WTC11 (cell line): ENCODE measurements around the gene HSPB6.

Experiments used
- CTCF ChIP-seq: fragments of 200-600 bp; IDR thresholded peaks from 2 replicates; pipeline ENCODE4 v1.8.0; 2022; ENCODE audit warnings: antibody characterized with exemption
- ETV6 ChIP-seq: sonication (generic); formaldehyde crosslinking; IDR thresholded peaks from 2 replicates; pipeline ENCODE4 v1.8.1; 2022; ENCODE audit warnings: mild to moderate bottlenecking, missing genetic modification reagents
- GABPB1 ChIP-seq: sonication (generic); formaldehyde crosslinking; IDR thresholded peaks from 2 replicates; pipeline ENCODE4 v1.8.1; 2023; ENCODE audit warnings: mild to moderate bottlenecking, missing genetic modification reagents
- JUN ChIP-seq: sonication (generic); formaldehyde crosslinking; IDR thresholded peaks from 2 replicates; pipeline ENCODE4 v1.8.0; 2023; ENCODE audit warnings: mild to moderate bottlenecking, missing genetic modification reagents
- TP53 ChIP-seq: sonication (generic); formaldehyde crosslinking; IDR thresholded peaks from 2 replicates; pipeline ENCODE4 v1.8.1; 2023; ENCODE audit warnings: mild to moderate bottlenecking, missing genetic modification reagents
- ZNF423 ChIP-seq: fragments of 250-450 bp; sonication (Bioruptor Pico); IDR thresholded peaks from 2 replicates; pipeline ENCODE4 v2.1.2; 2022; ENCODE audit warnings: mild to moderate bottlenecking, moderate library complexity
- TF ChIP-seq, protein P1 (sequence below): fragments of 250-450 bp; sonication (Bioruptor Pico); IDR thresholded peaks from 2 replicates; pipeline ENCODE4 v1.9.0; 2021; ENCODE audit warnings: mild to moderate bottlenecking, borderline replicate concordance

DNA sequence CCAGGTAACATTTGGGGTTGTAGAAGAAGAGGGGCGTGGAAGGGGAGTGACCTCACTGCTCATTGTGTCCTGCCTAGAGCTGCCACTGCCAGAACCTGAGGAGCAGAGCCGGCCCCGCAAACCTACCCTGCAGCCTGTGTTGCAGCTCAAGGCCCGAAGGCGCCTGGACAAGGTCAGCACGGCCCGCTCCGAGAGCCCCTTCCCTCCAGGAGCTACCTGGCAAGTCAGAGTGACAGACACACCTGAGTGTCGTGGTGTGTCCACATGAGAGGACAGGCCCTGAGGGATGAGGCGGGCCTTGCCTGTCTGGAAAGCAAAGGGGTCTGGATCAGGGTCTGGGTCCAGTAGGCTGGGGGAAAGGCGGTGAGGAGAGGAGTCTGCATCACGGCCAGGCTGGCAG is 32.3 kb downstream of the HSPB6 start:
- TF ChIP-seq CTCF = no peak
- TF ChIP-seq GABPB1 = no peak
- TF ChIP-seq JUN (CRISPR knock-in tag) = no peak
- TF ChIP-seq ETV6 = no peak
- TF ChIP-seq ZNF423 (CRISPR knock-in tag) = no peak
- TF ChIP-seq, protein P1, sequence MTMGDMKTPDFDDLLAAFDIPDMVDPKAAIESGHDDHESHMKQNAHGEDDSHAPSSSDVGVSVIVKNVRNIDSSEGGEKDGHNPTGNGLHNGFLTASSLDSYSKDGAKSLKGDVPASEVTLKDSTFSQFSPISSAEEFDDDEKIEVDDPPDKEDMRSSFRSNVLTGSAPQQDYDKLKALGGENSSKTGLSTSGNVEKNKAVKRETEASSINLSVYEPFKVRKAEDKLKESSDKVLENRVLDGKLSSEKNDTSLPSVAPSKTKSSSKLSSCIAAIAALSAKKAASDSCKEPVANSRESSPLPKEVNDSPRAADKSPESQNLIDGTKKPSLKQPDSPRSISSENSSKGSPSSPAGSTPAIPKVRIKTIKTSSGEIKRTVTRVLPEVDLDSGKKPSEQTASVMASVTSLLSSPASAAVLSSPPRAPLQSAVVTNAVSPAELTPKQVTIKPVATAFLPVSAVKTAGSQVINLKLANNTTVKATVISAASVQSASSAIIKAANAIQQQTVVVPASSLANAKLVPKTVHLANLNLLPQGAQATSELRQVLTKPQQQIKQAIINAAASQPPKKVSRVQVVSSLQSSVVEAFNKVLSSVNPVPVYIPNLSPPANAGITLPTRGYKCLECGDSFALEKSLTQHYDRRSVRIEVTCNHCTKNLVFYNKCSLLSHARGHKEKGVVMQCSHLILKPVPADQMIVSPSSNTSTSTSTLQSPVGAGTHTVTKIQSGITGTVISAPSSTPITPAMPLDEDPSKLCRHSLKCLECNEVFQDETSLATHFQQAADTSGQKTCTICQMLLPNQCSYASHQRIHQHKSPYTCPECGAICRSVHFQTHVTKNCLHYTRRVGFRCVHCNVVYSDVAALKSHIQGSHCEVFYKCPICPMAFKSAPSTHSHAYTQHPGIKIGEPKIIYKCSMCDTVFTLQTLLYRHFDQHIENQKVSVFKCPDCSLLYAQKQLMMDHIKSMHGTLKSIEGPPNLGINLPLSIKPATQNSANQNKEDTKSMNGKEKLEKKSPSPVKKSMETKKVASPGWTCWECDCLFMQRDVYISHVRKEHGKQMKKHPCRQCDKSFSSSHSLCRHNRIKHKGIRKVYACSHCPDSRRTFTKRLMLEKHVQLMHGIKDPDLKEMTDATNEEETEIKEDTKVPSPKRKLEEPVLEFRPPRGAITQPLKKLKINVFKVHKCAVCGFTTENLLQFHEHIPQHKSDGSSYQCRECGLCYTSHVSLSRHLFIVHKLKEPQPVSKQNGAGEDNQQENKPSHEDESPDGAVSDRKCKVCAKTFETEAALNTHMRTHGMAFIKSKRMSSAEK = no peak
- TF ChIP-seq TP53 = no peak
